Tibial artery (tissue), 4 donors: Measurements from ENCODE around the gene ENAH.

Source experiments
- DNase-seq, 2 donors: peaks; one replicate each; pipeline ENCODE4 v3.0.0-alpha.2; 2019
- H3K27ac ChIP-seq, 2 donors: fragments of 200-600 bp; sonication (generic) in 1 of 2; 1 replicate in 1 of 2; 2 replicates in 1 of 2; pipeline ENCODE4 v1.5.1; 2018 to 2019; ENCODE audit warnings: mild to moderate bottlenecking in 1 of 2
- H3K27me3 ChIP-seq, 2 donors: fragments of 200-600 bp; sonication (generic) in 1 of 2; one replicate each; pipeline versions ENCODE4 v1.5.1 to v1.6.0; 2016 to 2019
- H3K36me3 ChIP-seq, 3 donors: fragments of 200-600 bp; sonication (generic) in 2 of 3; one replicate each; pipeline ENCODE4 v1.5.1; 2016 to 2019; ENCODE audit warnings: mild to moderate bottlenecking in 2 of 3
- H3K4me1 ChIP-seq, 4 donors: fragments of 200-600 bp; sonication (generic) in 2 of 4; 1 replicate in 3 of 4; 2 replicates in 1 of 4; pipeline ENCODE4 v1.5.1; 2016 to 2019
- H3K4me3 ChIP-seq, 2 donors: fragments of 200-600 bp; sonication (generic) in 1 of 2; 1 replicate in 1 of 2; 2 replicates in 1 of 2; pipeline ENCODE4 v1.5.1; 2018 to 2019; ENCODE audit warnings: mild to moderate bottlenecking in 2 of 2
- H3K9me3 ChIP-seq, 3 donors: fragments of 200-600 bp; sonication (generic) in 1 of 3; one replicate each; pipeline ENCODE4 v1.5.1; 2016 to 2019
- intact Hi-C: fragments of 100-400 bp; cut with DNase I; formaldehyde crosslinking; loops from one replicate; pipeline ENCODE4 v1.15.0; 2023; ENCODE audit warnings: low total_unique reads
- TF ChIP-seq, protein P1 (sequence below), 2 experiments: fragments of 200-600 bp in 1 of 2; fragments of 450-650 bp in 1 of 2; IDR thresholded peaks; one replicate each; pipeline ENCODE4 v1.5.1; 2017 to 2019; ENCODE audit warnings: antibody characterized with exemption in 2 of 2, mild to moderate bottlenecking in 1 of 2, moderate library complexity in 1 of 2

ENAH gene

DNA sequence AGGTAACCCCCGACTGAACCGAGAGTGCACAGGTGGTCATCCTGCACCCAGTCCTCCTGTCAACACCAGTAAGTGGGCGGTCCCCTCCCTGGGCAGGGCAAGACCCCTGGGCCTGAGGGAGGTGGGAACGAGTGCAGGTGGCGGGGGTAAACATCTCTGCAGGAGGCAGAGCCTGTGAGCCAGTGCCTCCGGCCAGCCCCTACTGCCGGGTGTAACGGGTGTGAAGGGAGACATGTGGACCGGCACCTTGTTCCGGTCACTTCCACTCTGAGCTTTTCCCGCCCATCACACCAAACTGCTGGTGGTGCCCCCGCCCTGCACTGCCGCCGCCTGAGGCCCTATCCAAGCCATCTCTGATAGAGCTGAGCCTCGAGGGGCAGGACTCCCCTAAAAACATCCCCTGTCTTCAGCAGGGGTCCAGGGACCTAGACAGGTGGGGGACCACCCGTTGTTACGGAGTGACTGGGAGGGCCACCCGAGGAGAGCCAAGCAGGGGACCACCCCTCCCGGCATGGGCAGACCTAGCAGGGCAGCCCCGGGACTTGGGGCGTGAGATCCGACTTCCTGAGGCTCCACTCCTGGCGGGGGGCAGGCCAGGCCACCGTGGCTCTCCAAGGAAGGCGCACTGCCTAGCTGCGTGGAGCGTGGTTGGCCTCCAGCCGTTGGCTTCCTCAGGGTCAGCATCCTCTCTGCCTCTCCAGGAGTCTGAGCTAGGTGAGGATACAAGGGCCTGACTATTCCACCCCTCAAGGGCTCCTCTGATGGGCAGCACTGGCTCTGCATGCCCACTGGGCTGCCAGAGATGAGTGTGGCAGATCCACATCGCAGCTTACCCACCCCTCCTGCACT lies 181.2 kb downstream of the ENAH start:
- Histone ChIP-seq H3K36me3 (no peaks in the 10 kb centered on the region), H3K27ac (no peak overlapping the region), H3K27me3 (no peaks in the 10 kb centered on the region), H3K4me1 (peaks cover 0 to 11% (median 4%) of the 10 kb centered on the region in 4 donors), H3K9me3 (no peaks in the 10 kb centered on the region), H3K4me3 (no peak overlapping the region)
- intact Hi-C loops: loop anchor here (5.0 kb wide), 1 partner anchor 376 kb away; no protein-coding TSS in a partner anchor
- TF ChIP-seq, protein P1, sequence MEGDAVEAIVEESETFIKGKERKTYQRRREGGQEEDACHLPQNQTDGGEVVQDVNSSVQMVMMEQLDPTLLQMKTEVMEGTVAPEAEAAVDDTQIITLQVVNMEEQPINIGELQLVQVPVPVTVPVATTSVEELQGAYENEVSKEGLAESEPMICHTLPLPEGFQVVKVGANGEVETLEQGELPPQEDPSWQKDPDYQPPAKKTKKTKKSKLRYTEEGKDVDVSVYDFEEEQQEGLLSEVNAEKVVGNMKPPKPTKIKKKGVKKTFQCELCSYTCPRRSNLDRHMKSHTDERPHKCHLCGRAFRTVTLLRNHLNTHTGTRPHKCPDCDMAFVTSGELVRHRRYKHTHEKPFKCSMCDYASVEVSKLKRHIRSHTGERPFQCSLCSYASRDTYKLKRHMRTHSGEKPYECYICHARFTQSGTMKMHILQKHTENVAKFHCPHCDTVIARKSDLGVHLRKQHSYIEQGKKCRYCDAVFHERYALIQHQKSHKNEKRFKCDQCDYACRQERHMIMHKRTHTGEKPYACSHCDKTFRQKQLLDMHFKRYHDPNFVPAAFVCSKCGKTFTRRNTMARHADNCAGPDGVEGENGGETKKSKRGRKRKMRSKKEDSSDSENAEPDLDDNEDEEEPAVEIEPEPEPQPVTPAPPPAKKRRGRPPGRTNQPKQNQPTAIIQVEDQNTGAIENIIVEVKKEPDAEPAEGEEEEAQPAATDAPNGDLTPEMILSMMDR (IDR thresholded peaks at IDR 0.05): no peak
- peak; percentile 15 to 57 for DNase-seq

DNA sequence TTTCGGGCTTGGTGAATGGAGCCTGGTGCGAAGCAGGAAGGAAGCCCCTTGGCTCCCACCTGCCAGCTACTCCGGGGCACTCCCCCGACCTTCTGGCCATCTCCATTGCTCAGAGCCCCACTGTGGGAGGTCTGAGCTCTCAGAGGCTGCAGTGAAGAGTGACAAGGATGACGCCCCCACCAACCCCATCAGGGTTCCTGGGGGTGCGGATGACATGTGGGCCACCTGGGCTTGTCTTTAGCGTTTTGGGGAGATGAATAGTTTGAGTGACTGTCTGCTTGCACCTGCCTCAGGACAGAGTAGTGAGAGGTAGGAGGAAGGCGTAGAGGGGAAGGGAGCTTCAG lies 181.8 kb downstream of the ENAH start:
- DNase-seq: no peak
- Histone ChIP-seq H3K9me3 (no peaks in the 10 kb centered on the region), H3K27ac (no peak overlapping the region), H3K4me3 (no peak overlapping the region), H3K4me1 (peaks cover 0 to 11% (median 4%) of the 10 kb centered on the region in 4 donors), H3K36me3 (no peaks in the 10 kb centered on the region), H3K27me3 (no peaks in the 10 kb centered on the region)
- intact Hi-C loops: loop anchor here (5.0 kb wide), 1 partner anchor 376 kb away; no protein-coding TSS in a partner anchor
- TF ChIP-seq, protein P1 (IDR thresholded peaks at IDR 0.05): no peak

DNA sequence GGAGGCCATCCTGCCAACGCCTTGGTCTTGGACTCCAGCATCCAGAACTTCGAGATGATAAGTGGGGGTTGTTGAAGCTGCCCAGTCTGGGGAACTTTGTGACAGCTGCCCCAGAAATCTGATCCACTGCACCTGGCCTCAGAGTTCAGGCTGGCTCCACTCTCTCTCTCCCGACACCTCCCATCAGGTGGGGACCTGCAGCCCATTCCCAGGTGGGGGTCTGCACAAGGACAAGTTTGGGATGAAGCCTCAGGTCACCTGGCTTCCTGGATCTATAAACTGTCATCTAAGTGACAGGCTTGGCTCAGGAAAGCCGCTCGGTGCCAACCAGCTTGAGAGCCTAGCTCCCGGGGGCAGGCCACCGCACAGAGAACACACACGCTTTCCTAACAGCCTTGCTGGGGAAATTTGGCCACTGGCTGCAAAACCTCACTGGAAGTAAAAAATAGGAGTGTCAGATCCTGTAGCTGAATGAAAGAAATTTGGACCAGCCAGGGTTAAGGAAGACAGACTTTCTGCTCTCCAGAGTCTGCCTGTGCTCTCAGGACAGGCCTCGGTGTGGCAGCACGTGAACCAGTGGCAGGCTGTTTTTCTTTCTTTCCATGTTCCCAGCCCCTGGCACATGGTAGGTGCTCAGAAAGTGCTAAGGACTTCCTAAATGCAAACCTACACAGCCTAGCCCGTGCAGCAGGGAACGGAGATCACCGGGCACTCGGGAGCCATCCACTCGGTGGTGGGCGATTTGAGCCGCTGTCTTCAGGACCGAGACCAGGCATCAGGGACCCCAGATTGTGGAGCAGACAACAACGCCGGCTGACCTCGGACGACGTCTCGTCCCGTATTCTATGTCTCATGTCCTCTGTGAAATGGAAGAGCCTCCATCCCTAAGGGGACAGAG lies 182.5 kb downstream of the ENAH start:
- Histone ChIP-seq H3K36me3 (no peaks in the 10 kb centered on the region), H3K27me3 (no peaks in the 10 kb centered on the region), H3K9me3 (no peaks in the 10 kb centered on the region), H3K4me1 (peaks cover 0 to 10% (median 4%) of the 10 kb centered on the region in 4 donors), H3K27ac (no peak overlapping the region), H3K4me3 (no peak overlapping the region)
- intact Hi-C loops: loop anchor here (5.0 kb wide), 1 partner anchor 377 kb away; no protein-coding TSS in a partner anchor
- peak; percentile 16 to 58 for DNase-seq
- TF ChIP-seq, protein P1 (IDR thresholded peaks at IDR 0.05): no peak

DNA sequence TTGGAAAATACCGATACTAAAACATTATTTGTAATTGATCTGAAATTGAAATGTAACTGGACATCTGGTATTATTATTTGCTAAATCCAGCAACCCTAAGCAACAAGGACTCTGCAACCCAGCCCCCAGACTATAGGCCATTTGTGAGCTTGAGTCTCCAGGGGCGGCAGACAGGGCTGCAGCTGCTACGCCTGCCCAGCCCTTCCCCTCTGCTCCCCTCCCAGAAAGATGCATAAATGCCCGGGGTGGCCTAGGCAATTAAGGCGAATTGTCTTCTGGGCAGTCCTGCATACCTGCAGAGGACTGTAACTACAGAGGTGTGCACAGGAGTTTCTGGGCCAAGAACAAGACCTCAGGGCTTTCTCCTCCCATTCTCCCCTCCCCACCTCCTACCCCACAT lies 183.9 kb downstream of the ENAH start:
- TF ChIP-seq, protein P1 (IDR thresholded peaks at IDR 0.05): no peak
- Histone ChIP-seq H3K4me3 (no peak overlapping the region), H3K9me3 (no peaks in the 10 kb centered on the region), H3K27ac (no peak overlapping the region), H3K36me3 (no peaks in the 10 kb centered on the region), H3K27me3 (no peaks in the 10 kb centered on the region), H3K4me1 (peaks cover 0 to 8% (median 2%) of the 10 kb centered on the region in 4 donors)
- intact Hi-C loops: no loop called here
- peak in 1 of 2 donors; percentile 58 for DNase-seq

DNA sequence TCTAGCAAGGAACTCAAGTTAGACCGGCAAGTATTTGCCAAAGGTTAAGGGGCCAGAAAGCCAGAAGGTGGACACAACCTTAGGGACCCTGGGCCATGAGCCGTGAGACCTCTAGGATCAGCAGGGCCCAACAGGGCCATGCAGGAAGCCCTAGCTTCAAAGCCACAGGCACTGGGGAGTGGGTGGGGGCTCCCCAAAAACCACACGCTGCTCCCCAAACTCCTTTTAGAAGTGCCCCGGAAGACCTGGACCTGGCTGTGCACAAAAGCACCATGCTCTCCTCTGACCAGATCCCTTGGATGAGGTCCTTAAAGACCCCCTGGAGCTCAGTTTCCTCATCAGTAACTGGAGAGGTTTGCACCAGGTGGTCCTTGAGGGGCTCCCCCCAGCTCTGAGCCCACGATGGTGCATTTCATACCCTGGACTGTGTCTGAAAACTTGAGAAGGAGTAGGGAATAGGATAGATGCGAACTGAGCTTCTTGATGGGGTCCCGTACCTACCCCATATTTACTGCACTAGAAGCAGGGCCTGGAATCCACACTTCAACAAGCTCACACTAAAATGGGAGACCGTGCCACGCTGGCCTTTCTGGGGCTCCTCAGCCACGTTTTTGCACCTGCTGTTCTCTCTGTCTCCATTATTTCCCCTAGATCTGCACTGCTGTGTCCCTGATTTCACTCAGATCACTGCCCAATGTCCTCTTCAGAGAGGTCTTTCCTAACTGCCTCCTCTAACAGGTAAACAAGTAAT lies 184.5 kb downstream of the ENAH start:
- Histone ChIP-seq H3K27ac (no peak overlapping the region), H3K36me3 (no peaks in the 10 kb centered on the region), H3K4me3 (no peak overlapping the region), H3K27me3 (no peaks in the 10 kb centered on the region), H3K4me1 (peaks cover 0 to 9% (median 2%) of the 10 kb centered on the region in 4 donors), H3K9me3 (no peaks in the 10 kb centered on the region)
- TF ChIP-seq, protein P1 (IDR thresholded peaks at IDR 0.05): no peak
- DNase-seq: peak in 1 of 2 donors; percentile 51
- intact Hi-C loops: no loop called here
